Endothelial cell of umbilical vein (primary cell): ENCODE results near the gene ARHGAP21.
"Not testable (repeated sequence)": the region's sequence is repeated elsewhere in the genome, so short reads cannot be mapped to it uniquely, and the experiment has no call there.

ENCODE experiments used
- JUN ChIP-seq: IDR thresholded peaks from 2 replicates; pipeline ENCODE4 v1.6.1; 2011; ENCODE audit warnings: borderline replicate concordance, low read depth; ENCODE audit not compliant: insufficient read length, insufficient read depth
- POLR2A ChIP-seq: IDR thresholded peaks from 2 replicates; pipeline ENCODE4 v1.6.1; 2012; ENCODE audit warnings: low read depth, mild to moderate bottlenecking, control low read depth, low read length
- POLR2AphosphoS5 ChIP-seq: IDR thresholded peaks from 2 replicates; pipeline ENCODE4 v1.6.1; 2012; ENCODE audit warnings: low read depth, mild to moderate bottlenecking, control low read depth, low read length, moderate library complexity; ENCODE audit not compliant: insufficient read depth

DNA sequence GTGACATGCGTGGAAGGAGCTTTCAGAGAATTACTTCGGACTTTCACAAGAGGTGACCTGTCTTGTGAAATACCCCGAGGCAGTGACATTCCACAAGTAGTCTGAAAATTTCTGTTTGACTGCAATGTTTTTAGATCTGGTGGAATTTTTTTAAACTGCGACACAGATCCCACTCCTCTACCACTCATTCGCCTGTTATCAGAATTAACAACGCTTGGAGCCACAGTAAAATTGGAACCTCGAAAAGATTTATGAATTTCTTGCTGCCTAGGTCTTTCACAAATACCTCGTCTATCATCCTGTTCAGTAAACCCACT is 103.7 kb downstream of the ARHGAP21 start:
- not testable (repeated sequence) for TF ChIP-seq JUN, POLR2A, POLR2AphosphoS5
